ENCODE measurements around the gene OR1J1. TPM values are rescaled to one million over a fixed set of nuclear protein-coding genes. Genes with fewer than 3 reads are reported as not detected.

The OR1J1 gene
- total RNA-seq = not detected in 2 replicates
- long read RNA-seq = 0 reads

- Mint-ChIP-seq H3K27ac (ENCODE audit: unreplicated experiment) (no peak within 1 kb of the TSS), H3K9me3 (no peaks in the 10 kb centered on the region), H3K4me3 (no peak within 1 kb of the TSS), H3K4me1 (no peaks in the 10 kb centered on the region), H3K27me3 (ENCODE audit: low read depth) (peaks cover 83% of the 10 kb centered on the region), H3K36me3 (ENCODE audit: low read depth) (no peaks in the 10 kb centered on the region)
- TF ChIP-seq CTCF (conservative IDR thresholded peaks at IDR 0.05) = no peak
- no peak for DNase-seq (ENCODE audit: low read depth, low spot score)
Observed at GRCh38 chr9:122477826-122478225, at the start of gene OR1J1. Gene OR1J1 (minus strand): TSS chr9:122477926. CDS start chr9:122477926, 0 bp downstream.

GRCh38 chr9:122527193-122527592 is 49.5 kb upstream of the OR1J1 start, which contains the start of gene OR1N1:
Gene OR1N1 (minus strand): TSS chr9:122527293. CDS start chr9:122527293, 0 bp downstream.
- no peak for DNase-seq (ENCODE audit: low read depth, low spot score)
- Mint-ChIP-seq H3K36me3 (ENCODE audit: low read depth) (no peaks in the 10 kb centered on the region), H3K27me3 (ENCODE audit: low read depth) (peaks cover 18% of the 10 kb centered on the region)

GRCh38 chr9:122526602-122527001 is 48.9 kb upstream of the OR1J1 start:
- Mint-ChIP-seq H3K9me3 (peaks cover 26% of the 10 kb centered on the region), H3K4me3 (no peak overlapping the region), H3K27ac (ENCODE audit: unreplicated experiment) (no peak overlapping the region), H3K36me3 (ENCODE audit: low read depth) (no peaks in the 10 kb centered on the region), H3K27me3 (ENCODE audit: low read depth) (peaks cover 17% of the 10 kb centered on the region), H3K4me1 (no peaks in the 10 kb centered on the region)
- no peak for DNase-seq (ENCODE audit: low read depth, low spot score)
- no peak for TF ChIP-seq CTCF (conservative IDR thresholded peaks at IDR 0.05)

More at GRCh38 chr9:122527193-122527592, 49.5 kb upstream of the OR1J1 start, which contains the start of gene OR1N1:
- H3K4me1 Mint-ChIP-seq = no peaks in the 10 kb centered on the region
- H3K9me3 Mint-ChIP-seq = peaks cover 26% of the 10 kb centered on the region
- TF ChIP-seq CTCF (conservative IDR thresholded peaks at IDR 0.05) = no peak
- H3K4me3 Mint-ChIP-seq = no peak within 1 kb of the TSS
- no peak within 1 kb of the TSS for H3K27ac Mint-ChIP-seq (ENCODE audit: unreplicated experiment)

GRCh38 chr9:122519376-122519775 is 41.6 kb upstream of the OR1J1 start:
- no peaks in the 10 kb centered on the region for H3K4me1 Mint-ChIP-seq
- TF ChIP-seq CTCF (conservative IDR thresholded peaks at IDR 0.05) = no peak
- no peak overlapping the region for H3K27ac Mint-ChIP-seq (ENCODE audit: unreplicated experiment)
- H3K27me3 Mint-ChIP-seq (ENCODE audit: low read depth) = peaks cover 11% of the 10 kb centered on the region
- no peak for DNase-seq (ENCODE audit: low read depth, low spot score)
- peaks cover 11% of the 10 kb centered on the region for H3K9me3 Mint-ChIP-seq
- no peak overlapping the region for H3K4me3 Mint-ChIP-seq
- H3K36me3 Mint-ChIP-seq (ENCODE audit: low read depth) = no peaks in the 10 kb centered on the region

- Mint-ChIP-seq H3K4me1 (no peaks in the 10 kb centered on the region), H3K9me3 (peaks cover 12% of the 10 kb centered on the region), H3K27me3 (ENCODE audit: low read depth) (peaks cover 14% of the 10 kb centered on the region), H3K36me3 (ENCODE audit: low read depth) (no peaks in the 10 kb centered on the region), H3K27ac (ENCODE audit: unreplicated experiment) (no peak within 1 kb of the TSS), H3K4me3 (no peak within 1 kb of the TSS)
- no peak for DNase-seq (ENCODE audit: low read depth, low spot score)
- TF ChIP-seq CTCF (conservative IDR thresholded peaks at IDR 0.05) = no peak
Observed at GRCh38 chr9:122518841-122519240, 41.1 kb upstream of the OR1J1 start, which contains the start of gene OR1J4. Gene OR1J4 (plus strand): TSS chr9:122519141. CDS start chr9:122519141, 0 bp downstream.
